HG02885 (cell line): ENCODE data around the gene ABCD1.
"Not testable (repeated sequence)": the region's sequence is repeated elsewhere in the genome, so short reads cannot be mapped to it uniquely, and the experiment has no call there.

Source experiments
- ATAC-seq: cut with Tn5 transposase; IDR thresholded peaks from one replicate; pipeline ENCODE4 v1.9.1; 2021; ENCODE audit warnings: mild to moderate bottlenecking; ENCODE audit not compliant: unreplicated experiment, poor library complexity

ABCD1 gene

GRCh38 chrX:153731117-153731844, 6.6 kb downstream of the ABCD1 start:
- no peak for ATAC-seq

- no peak for ATAC-seq
Measured at GRCh38 chrX:153731845-153732215, 7.2 kb downstream of the ABCD1 start.

DNA sequence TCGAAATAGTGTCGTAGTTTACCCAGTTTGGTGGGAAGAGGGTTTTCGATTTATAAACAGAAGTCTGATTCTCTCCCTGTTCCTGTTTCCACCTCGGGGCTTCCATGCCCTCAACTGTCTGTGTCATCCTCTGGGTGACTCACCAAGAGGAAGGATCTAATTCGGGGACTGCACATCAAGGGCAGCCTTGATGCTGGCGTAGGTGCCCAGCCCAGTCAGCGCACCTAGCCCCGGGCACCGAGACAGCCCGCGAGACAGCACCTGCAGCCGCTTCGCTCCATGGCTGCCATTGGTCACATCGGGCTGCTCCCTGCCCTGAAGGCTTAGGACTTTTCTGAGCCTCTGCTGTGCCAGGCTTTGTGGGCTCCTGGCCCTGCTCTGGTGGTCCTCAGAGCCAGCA, 7.7 kb downstream of the ABCD1 start:
- no peak for ATAC-seq

- ATAC-seq: no peak
Measured at GRCh38 chrX:153733651-153734240, 9.1 kb downstream of the ABCD1 start.

GRCh38 chrX:153734871-153735270, 10.2 kb downstream of the ABCD1 start:
- ATAC-seq: no peak

DNA sequence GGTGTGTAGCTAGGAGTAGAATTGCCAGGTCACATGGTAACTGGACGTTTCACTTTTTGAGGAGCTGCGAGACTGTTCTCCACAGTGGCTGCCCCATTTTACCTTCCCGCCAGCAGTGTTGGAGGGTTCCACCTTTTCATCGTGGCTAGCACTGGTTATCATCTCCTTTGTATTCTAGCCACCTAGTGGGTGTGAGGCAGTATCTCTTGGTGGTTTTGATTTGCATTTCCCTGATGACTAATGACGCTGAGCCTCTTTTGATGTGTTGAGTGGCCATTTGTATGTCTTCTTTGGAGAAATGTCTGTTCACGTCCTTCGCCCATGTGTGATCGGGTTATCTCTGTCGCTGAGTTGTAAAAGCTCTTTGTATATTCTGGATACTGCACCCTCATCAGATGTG, 10.6 kb downstream of the ABCD1 start:
- ATAC-seq: no peak

- no peak for ATAC-seq
Measured at GRCh38 chrX:153736071-153736820, 11.6 kb downstream of the ABCD1 start.

GRCh38 chrX:153736871-153737441, 12.3 kb downstream of the ABCD1 start:
- no peak for ATAC-seq

DNA sequence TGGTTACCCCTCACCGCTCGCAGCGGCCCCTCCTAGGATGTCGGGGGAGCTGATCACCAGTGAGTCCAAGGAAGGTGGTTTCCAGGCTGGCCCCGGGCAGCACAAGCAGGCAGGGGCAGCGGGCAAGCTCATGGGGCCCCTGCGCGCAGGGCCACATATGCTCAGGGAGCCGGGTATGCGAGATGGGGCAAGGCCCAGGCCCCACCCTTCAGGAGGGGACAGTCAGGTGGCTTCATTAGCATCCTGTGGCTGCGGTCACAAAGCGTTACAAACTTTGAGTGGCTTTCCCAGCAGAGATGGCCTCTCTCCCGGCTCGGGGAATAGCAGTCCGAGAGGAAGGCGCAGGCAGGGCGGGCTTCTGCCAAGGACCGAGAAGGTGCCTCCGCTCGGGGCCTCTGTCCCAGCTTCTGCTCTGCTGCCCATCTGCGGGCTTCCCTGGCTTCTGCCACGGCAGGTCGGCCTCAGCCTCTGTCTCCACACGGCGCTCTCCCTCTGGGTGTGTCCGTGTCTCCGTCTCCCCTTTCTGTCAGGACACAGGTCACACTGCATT, 13.5 kb downstream of the ABCD1 start:
- ATAC-seq: no peak

DNA sequence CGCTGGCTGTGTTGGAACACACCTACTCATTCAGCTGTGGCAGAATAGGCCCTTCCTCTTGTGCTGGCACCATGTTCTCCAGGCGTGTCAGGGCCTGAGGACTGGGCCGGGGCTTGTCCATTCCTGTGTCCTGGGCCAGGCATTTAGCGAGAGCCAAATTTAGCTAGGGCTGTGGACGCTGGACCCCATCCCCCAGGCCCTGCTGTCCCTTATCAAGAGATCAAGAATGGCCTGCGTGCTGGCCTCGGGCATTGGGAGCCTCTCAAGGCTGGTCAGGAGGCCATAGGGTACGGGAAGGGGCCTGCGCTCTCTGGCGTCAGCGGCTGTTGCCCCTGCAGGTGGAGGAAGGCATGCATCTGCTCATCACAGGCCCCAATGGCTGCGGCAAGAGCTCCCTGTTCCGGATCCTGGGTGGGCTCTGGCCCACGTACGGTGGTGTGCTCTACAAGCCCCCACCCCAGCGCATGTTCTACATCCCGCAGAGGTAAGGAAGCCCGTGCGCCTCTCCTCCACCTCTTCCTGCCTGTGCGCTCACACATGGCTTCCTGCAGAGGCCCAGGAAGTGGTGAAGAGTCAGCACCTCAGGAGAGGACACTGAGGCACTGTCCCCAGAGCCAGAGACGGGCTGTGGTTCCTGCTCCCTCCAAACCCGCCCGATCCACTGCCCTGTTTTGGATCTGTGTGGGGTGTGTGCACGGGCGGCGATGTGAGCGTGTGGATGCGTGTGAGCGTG, 15.3 kb downstream of the ABCD1 start:
- no peak for ATAC-seq

- ATAC-seq: no peak
Measured at GRCh38 chrX:153740631-153741222, 16.1 kb downstream of the ABCD1 start.

DNA sequence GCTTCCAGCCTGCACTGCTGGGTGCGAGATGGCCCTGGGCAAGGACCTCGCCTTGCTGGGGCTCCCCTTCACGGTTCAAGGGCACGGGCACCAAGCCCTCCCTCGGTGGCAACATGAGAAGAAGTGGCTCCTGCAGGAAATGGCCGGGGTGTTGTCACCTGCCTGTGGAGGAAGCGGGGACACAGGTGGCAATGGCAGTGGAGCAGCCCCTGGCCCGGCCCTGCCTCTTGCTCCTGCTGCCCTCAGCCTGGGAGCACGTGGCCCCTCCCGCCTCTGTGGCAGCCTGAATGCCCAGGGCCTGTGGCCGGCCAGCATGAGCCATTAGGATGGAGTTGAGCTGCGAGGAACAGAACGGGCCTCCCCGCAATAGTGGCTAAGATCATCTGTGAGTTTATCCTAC, 16.8 kb downstream of the ABCD1 start:
- no peak for ATAC-seq

DNA sequence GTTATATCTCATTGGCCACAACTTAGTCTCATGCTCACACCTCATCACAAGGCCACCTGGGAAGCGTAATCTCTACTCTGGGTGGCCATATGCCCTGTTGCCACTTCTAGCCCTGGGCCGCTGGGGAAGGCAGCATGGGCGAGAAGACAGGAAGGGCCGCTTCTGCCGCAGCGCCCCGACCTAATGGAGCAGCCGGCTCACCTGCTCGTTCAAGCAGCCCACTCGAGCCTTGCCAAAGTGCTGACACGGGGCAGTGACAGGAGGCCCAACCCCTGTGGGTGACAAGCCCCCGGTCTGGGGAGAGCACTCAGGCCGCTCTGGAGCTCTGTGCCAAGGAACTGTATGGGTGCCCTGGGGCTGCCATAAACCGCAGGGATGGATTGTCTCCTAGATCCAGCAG, 17.5 kb downstream of the ABCD1 start:
- not testable (repeated sequence) for ATAC-seq

DNA sequence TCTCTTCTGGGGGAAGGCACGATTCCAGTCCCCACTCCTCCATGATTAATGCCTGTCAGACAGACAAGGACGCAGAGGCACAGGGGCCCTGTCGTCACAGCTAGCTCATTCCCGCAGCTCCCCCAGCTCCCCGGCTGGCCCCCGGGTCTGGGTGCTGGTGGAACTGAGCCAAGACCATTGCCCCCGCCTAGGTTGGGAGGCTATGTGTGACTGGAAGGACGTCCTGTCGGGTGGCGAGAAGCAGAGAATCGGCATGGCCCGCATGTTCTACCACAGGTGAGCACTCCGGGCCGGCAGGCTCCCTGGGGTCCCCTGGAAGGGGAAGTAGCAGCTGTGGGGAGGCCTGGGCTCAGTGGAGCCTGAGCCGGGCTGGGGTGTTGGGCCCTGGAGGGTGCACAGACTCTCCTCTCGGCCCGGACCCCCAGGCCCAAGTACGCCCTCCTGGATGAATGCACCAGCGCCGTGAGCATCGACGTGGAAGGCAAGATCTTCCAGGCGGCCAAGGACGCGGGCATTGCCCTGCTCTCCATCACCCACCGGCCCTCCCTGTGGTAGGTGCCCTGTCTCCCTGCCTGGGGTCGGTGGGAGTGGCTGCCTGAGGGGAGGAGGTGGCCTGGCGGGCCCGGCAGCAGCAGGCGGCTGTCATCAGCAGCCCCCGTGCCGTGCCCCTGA, 18.3 kb downstream of the ABCD1 start:
- not testable (repeated sequence) for ATAC-seq

GRCh38 chrX:153743468-153744209, 19.0 kb downstream of the ABCD1 start:
- ATAC-seq: not testable (repeated sequence)

- ATAC-seq: no peak
Measured at GRCh38 chrX:153744210-153745066, 19.8 kb downstream of the ABCD1 start.

- not testable (repeated sequence) for ATAC-seq
Measured at GRCh38 chrX:153745067-153745433, 20.4 kb downstream of the ABCD1 start.

GRCh38 chrX:153746359-153746758, 21.7 kb downstream of the ABCD1 start:
- ATAC-seq: no peak
